CD14-positive monocyte (primary cell): Measurements from ENCODE around the gene BAG1. TPM values are rescaled to one million over a fixed set of nuclear protein-coding genes. Genes with fewer than 3 reads are reported as not detected.

Source experiments
- DNase-seq, 3 donors: peaks; one replicate each; pipeline ENCODE4 v3.0.0-alpha.2; 2011 to 2022
- H2AFZ ChIP-seq: 2 replicates; pipeline ENCODE4 v1.6.0; 2012; ENCODE audit warnings: mild to moderate bottlenecking, low read depth, low read length, inconsistent platforms; ENCODE audit not compliant: insufficient read depth, poor library complexity, severe bottlenecking
- H3K27ac ChIP-seq, 2 donors: 1 replicate in 1 of 2; 2 replicates in 1 of 2; pipeline ENCODE4 v1.5.1; 2012 to 2013; ENCODE audit warnings: low read length in 2 of 2, control low read depth in 1 of 2, inconsistent platforms in 1 of 2, low read depth in 1 of 2, mild to moderate bottlenecking in 1 of 2
- H3K27me3 ChIP-seq, 2 donors: one replicate each; pipeline versions ENCODE4 v1.6.0 to v1.6.1; 2011 to 2013; ENCODE audit warnings: low read length in 2 of 2; ENCODE audit not compliant: control insufficient read depth in 2 of 2, insufficient read depth in 2 of 2
- H3K36me3 ChIP-seq, 2 donors: replicated peaks in 1 of 2; 1 replicate in 1 of 2; 2 replicates in 1 of 2; pipeline versions ENCODE4 v1.5.1 to v1.6.1; 2012 to 2013; ENCODE audit warnings: low read length in 2 of 2, control low read depth in 1 of 2, inconsistent platforms in 1 of 2, mild to moderate bottlenecking in 1 of 2; ENCODE audit not compliant: insufficient read depth in 2 of 2, control insufficient read depth in 1 of 2
- H3K4me1 ChIP-seq, 2 donors: 1 replicate in 1 of 2; 2 replicates in 1 of 2; pipeline versions ENCODE4 v1.5.1 to v1.6.1; 2012 to 2013; ENCODE audit warnings: low read length in 2 of 2, control low read depth in 1 of 2, inconsistent platforms in 1 of 2, mild to moderate bottlenecking in 1 of 2, moderate library complexity in 1 of 2; ENCODE audit not compliant: insufficient read depth in 2 of 2, control insufficient read depth in 1 of 2
- H3K4me2 ChIP-seq: replicated peaks from 2 replicates; pipeline ENCODE3; 2012; ENCODE audit warnings: low read length, moderate library complexity, mild to moderate bottlenecking; ENCODE audit not compliant: poor library complexity, severe bottlenecking; ENCODE audit errors: extremely low read depth
- H3K4me3 ChIP-seq, 3 experiments: fragments of 200-600 bp in 1 of 3; sonication (generic) in 1 of 3; replicated peaks in 1 of 3; 1 replicate in 2 of 3; 2 replicates in 1 of 3; pipeline ENCODE4 v1.5.1; 2011 to 2013; ENCODE audit warnings: low read length in 3 of 3, mild to moderate bottlenecking in 3 of 3, control low read depth in 2 of 3, low read depth in 2 of 3, inconsistent platforms in 1 of 3, moderate library complexity in 1 of 3
- H3K79me2 ChIP-seq: 2 replicates; pipeline ENCODE4 v1.6.0; 2012; ENCODE audit warnings: mild to moderate bottlenecking, control low read depth, inconsistent platforms, low read length, moderate library complexity; ENCODE audit not compliant: insufficient read depth
- H3K9ac ChIP-seq: 2 replicates; pipeline ENCODE4 v1.6.0; 2017; ENCODE audit warnings: low read length, mild to moderate bottlenecking; ENCODE audit not compliant: insufficient read depth, poor library complexity, severe bottlenecking
- H3K9me3 ChIP-seq, 2 donors: replicated peaks in 1 of 2; 1 replicate in 1 of 2; 2 replicates in 1 of 2; pipeline versions ENCODE4 v1.5.1 to v1.6.1; 2012 to 2013; ENCODE audit warnings: low read length in 2 of 2, control low read depth in 1 of 2; ENCODE audit not compliant: control insufficient read depth in 1 of 2, insufficient read depth in 1 of 2
- H4K20me1 ChIP-seq: 2 replicates; pipeline ENCODE4 v1.6.0; 2012; ENCODE audit warnings: mild to moderate bottlenecking, low read length, control low read depth, moderate library complexity; ENCODE audit not compliant: insufficient read depth
- H3K27ac Mint-ChIP-seq, 7 donors: one replicate each; pipeline ENCODE4 v1.8.0; 2020; ENCODE audit warnings: mild to moderate bottlenecking in 7 of 7, mixed read lengths in 7 of 7, moderate library complexity in 6 of 7, inconsistent platforms in 2 of 7
- H3K27me3 Mint-ChIP-seq, 3 donors: one replicate each; pipeline ENCODE4 v1.8.0; 2021 to 2022; ENCODE audit warnings: low read depth in 3 of 3, mild to moderate bottlenecking in 3 of 3, mixed read lengths in 3 of 3, moderate library complexity in 3 of 3, inconsistent platforms in 1 of 3
- H3K36me3 Mint-ChIP-seq, 2 donors: one replicate each; pipeline ENCODE4 v1.8.0; 2020; ENCODE audit warnings: mixed read lengths in 2 of 2, inconsistent platforms in 1 of 2, mild to moderate bottlenecking in 1 of 2
- H3K4me1 Mint-ChIP-seq: one replicate; pipeline ENCODE4 v1.8.0; 2020; ENCODE audit warnings: mild to moderate bottlenecking, mixed read lengths
- H3K4me3 Mint-ChIP-seq, 2 donors: one replicate each; pipeline ENCODE4 v1.8.0; 2020; ENCODE audit warnings: mild to moderate bottlenecking in 2 of 2, mixed read lengths in 2 of 2, moderate library complexity in 1 of 2
- H3K9me3 Mint-ChIP-seq, 7 donors: one replicate each; pipeline ENCODE4 v1.8.0; 2020 to 2022; ENCODE audit warnings: mixed read lengths in 7 of 7, mild to moderate bottlenecking in 6 of 7, moderate library complexity in 6 of 7, inconsistent platforms in 2 of 7
- CTCF ChIP-seq: fragments of 200-600 bp; IDR thresholded peaks from one replicate; pipeline ENCODE4 v1.8.0; 2022; ENCODE audit warnings: antibody characterized with exemption, mild to moderate bottlenecking
- WGBS: methylation state at CpG from one replicate; pipeline ENCODE4 v1.1.5; 2013; ENCODE audit warnings: missing lambda C conversion rate; ENCODE audit not compliant: insufficient coverage; 5-methylcytosine and 5-hydroxymethylcytosine counted together
- intact Hi-C, 2 donors: fragments of 100-400 bp; cut with micrococcal nuclease; formaldehyde crosslinking; loops; one replicate each; pipeline versions ENCODE4 v1.15.0 to v1.15.1; 2023
- polyA plus RNA-seq, 3 donors: library from polyadenylated mRNA; depleted of rRNA in 1 of 3; unstranded in 2 of 3; stranded (reverse) in 1 of 3; fragments of 300-500 nt in 2 of 3; fragments of >200 nt in 1 of 3; fragmentation: Illumina TruSeq in 2 of 3; gene quantifications; 1 replicate in 2 of 3; 2 replicates in 1 of 3; pipeline ENCODE4 v1.2.3, GENCODE V29; 2012 to 2021

BAG1 gene
- polyA plus RNA-seq, 3 donors: 41.8 to 94.5 (median 93.6) TPM

GRCh38 chr9:33225319-33226147, 39.0 kb downstream of the BAG1 start:
- H3K9me3 Mint-ChIP-seq: peaks cover 0 to 3% (median 0%) of the 10 kb centered on the region in 7 donors
- Histone ChIP-seq H3K9me3 (no peaks in the 10 kb centered on the region), H3K4me1 (peaks cover 38 to 45% of the 10 kb centered on the region in 2 donors), H3K27me3 (no peaks in the 10 kb centered on the region), H3K79me2 (no peaks in the 10 kb centered on the region), H4K20me1 (no peaks in the 10 kb centered on the region), H3K27ac (peak overlapping the region in 1 of 2 donors; percentile 90), H3K4me3 (peak overlapping the region in 1 of 3 experiments; percentile 58), H3K9ac (no peak overlapping the region), H3K36me3 (no peaks in the 10 kb centered on the region), H2AFZ (no peak overlapping the region), H3K4me2 (peak overlapping the region; percentile 62)
- peak; percentile 85 for TF ChIP-seq CTCF
- H3K4me1 Mint-ChIP-seq: peaks cover 46% of the 10 kb centered on the region
- H3K36me3 Mint-ChIP-seq: no peaks in the 10 kb centered on the region
- intact Hi-C loops: loop anchor here (2.0 to 10.0 kb wide), 5 partner anchors 39 to 145 kb away; partner anchors contain the start of genes B4GALT1 (in 1 of the 2), BAG1 (in 1 of the 2) and CHMP5 (in 1 of the 2)
- 0% methylated on average over 1 of the region's 6 CpGs for WGBS
- DNase-seq: peak; percentile 63 to 70 (median 68)
- H3K4me3 Mint-ChIP-seq: peak overlapping the region; percentile 53 to 71
- H3K27me3 Mint-ChIP-seq: peaks cover 0 to 2% (median 0%) of the 10 kb centered on the region in 3 donors
- H3K27ac Mint-ChIP-seq: peak overlapping the region; percentile 91 to 97 (median 96)

GRCh38 chr9:33223696-33224095, 40.8 kb downstream of the BAG1 start:
- no peaks in the 10 kb centered on the region for H3K9me3 ChIP-seq
- H4K20me1 ChIP-seq: no peaks in the 10 kb centered on the region
- H2AFZ ChIP-seq: no peak overlapping the region
- no peak for DNase-seq
- intact Hi-C loops: loop anchor here (2.0 to 10.0 kb wide), 3 partner anchors 49 to 143 kb away; no protein-coding TSS in a partner anchor
- H3K27me3 ChIP-seq: no peaks in the 10 kb centered on the region
- no peak overlapping the region for H3K4me2 ChIP-seq
- peaks cover 38 to 45% of the 10 kb centered on the region in 2 donors for H3K4me1 ChIP-seq
- H3K27ac Mint-ChIP-seq: peak overlapping the region in 2 of 7 donors; percentile 50 to 55
- H3K9ac ChIP-seq: no peak overlapping the region
- no peak overlapping the region for H3K4me3 Mint-ChIP-seq
- no CpG with 5 or more reads among the region's 1 CpG for WGBS
- no peaks in the 10 kb centered on the region for H3K36me3 Mint-ChIP-seq
- no peaks in the 10 kb centered on the region for H3K79me2 ChIP-seq
- H3K4me3 ChIP-seq: no peak overlapping the region
- H3K27ac ChIP-seq: no peak overlapping the region
- H3K9me3 Mint-ChIP-seq: peaks cover 0 to 3% (median 0%) of the 10 kb centered on the region in 7 donors
- TF ChIP-seq CTCF: no peak
- peaks cover 0 to 1% (median 0%) of the 10 kb centered on the region in 3 donors for H3K27me3 Mint-ChIP-seq
- peaks cover 46% of the 10 kb centered on the region for H3K4me1 Mint-ChIP-seq
- no peaks in the 10 kb centered on the region for H3K36me3 ChIP-seq
